Peyer's patch (tissue), 4 donors: ENCODE data around the gene USP32. TPM values are rescaled to one million over a fixed set of nuclear protein-coding genes. Genes with fewer than 3 reads are reported as not detected.

Experiments
- DNase-seq, 3 donors: peaks; one replicate each; pipeline ENCODE4 v3.0.0-alpha.2; 2017 to 2019
- H3K27ac ChIP-seq, 4 donors: fragments of 200-600 bp; sonication (generic); one replicate each; pipeline ENCODE4 v1.5.1; 2016 to 2019
- H3K27me3 ChIP-seq, 2 donors: fragments of 200-600 bp; sonication (generic); one replicate each; pipeline ENCODE4 v1.5.1; 2019
- H3K36me3 ChIP-seq, 3 donors: fragments of 200-600 bp; sonication (generic); one replicate each; pipeline ENCODE4 v1.5.1; 2016 to 2019
- H3K4me1 ChIP-seq, 4 donors: fragments of 200-600 bp; sonication (generic); one replicate each; pipeline ENCODE4 v1.5.1; 2016 to 2019
- H3K4me3 ChIP-seq, 4 donors: fragments of 200-600 bp; sonication (generic); 1 replicate in 3 of 4; 2 replicates in 1 of 4; pipeline ENCODE4 v1.5.1; 2016 to 2019; ENCODE audit warnings: mild to moderate bottlenecking in 1 of 4
- H3K9me3 ChIP-seq, 4 donors: fragments of 200-600 bp; sonication (generic); one replicate each; pipeline ENCODE4 v1.5.1; 2016 to 2019; ENCODE audit warnings: mild to moderate bottlenecking in 1 of 4
- CTCF ChIP-seq, 6 experiments: fragments of 450-650 bp in 4 of 6; fragments of 200-600 bp in 2 of 6; sonication (generic) in 1 of 6; IDR thresholded peaks; one replicate each; pipeline ENCODE4 v1.5.1; 2017 to 2019; ENCODE audit warnings: antibody characterized with exemption in 6 of 6, mild to moderate bottlenecking in 3 of 6, moderate library complexity in 1 of 6
- POLR2A ChIP-seq, 2 donors: fragments of 450-650 bp; IDR thresholded peaks; one replicate each; pipeline ENCODE4 v1.5.1; 2017; ENCODE audit warnings: antibody characterized with exemption in 2 of 2, mild to moderate bottlenecking in 2 of 2, moderate library complexity in 2 of 2
- total RNA-seq, 4 donors: library from RNA; depleted of rRNA; stranded (reverse); fragments of >200 nt; gene quantifications; one replicate each; pipeline ENCODE4 v1.1.0, GENCODE V29; 2016

USP32 gene
- total RNA-seq, 4 donors from 2014 or later, result 31.5 to 52.8 (median 48.6) TPM

- no peak for DNase-seq
- H3K4me3 ChIP-seq, result no peak overlapping the region
- H3K9me3 ChIP-seq, result no peaks in the 10 kb centered on the region
- H3K4me1 ChIP-seq, result peaks cover 0 to 6% (median 0%) of the 10 kb centered on the region in 4 donors
- peaks cover 0 to 9% (median 0%) of the 10 kb centered on the region in 3 donors for H3K36me3 ChIP-seq
- no peaks in the 10 kb centered on the region for H3K27me3 ChIP-seq
- TF ChIP-seq POLR2A (IDR thresholded peaks at IDR 0.05) (no peak), CTCF (IDR thresholded peaks at IDR 0.05) (no peak)
- H3K27ac ChIP-seq, result no peak overlapping the region
Observed at GRCh38 chr17:60326702-60327101, 65.2 kb downstream of the USP32 start.

GRCh38 chr17:60325730-60326524 lies 66.0 kb downstream of the USP32 start:
- no peaks in the 10 kb centered on the region for H3K9me3 ChIP-seq

GRCh38 chr17:60323754-60324153 lies 68.2 kb downstream of the USP32 start:
- Histone ChIP-seq H3K4me3 (no peak overlapping the region), H3K36me3 (peaks cover 0 to 9% (median 0%) of the 10 kb centered on the region in 3 donors), H3K27me3 (no peaks in the 10 kb centered on the region), H3K9me3 (no peaks in the 10 kb centered on the region), H3K27ac (no peak overlapping the region), H3K4me1 (peaks cover 0 to 6% (median 0%) of the 10 kb centered on the region in 4 donors)
- no peak for DNase-seq
- TF ChIP-seq CTCF (IDR thresholded peaks at IDR 0.05), result no peak
- TF ChIP-seq POLR2A (IDR thresholded peaks at IDR 0.05), result no peak

More at GRCh38 chr17:60325730-60326524, 66.0 kb downstream of the USP32 start:
- Histone ChIP-seq H3K36me3 (peaks cover 0 to 9% (median 0%) of the 10 kb centered on the region in 3 donors), H3K27ac (no peak overlapping the region), H3K4me1 (peaks cover 0 to 6% (median 0%) of the 10 kb centered on the region in 4 donors), H3K4me3 (no peak overlapping the region), H3K27me3 (no peaks in the 10 kb centered on the region)
- no peak for TF ChIP-seq CTCF (IDR thresholded peaks at IDR 0.05)
- no peak for TF ChIP-seq POLR2A (IDR thresholded peaks at IDR 0.05)
- no peak for DNase-seq

GRCh38 chr17:60322056-60322387 lies 69.9 kb downstream of the USP32 start:
- TF ChIP-seq POLR2A (IDR thresholded peaks at IDR 0.05), result no peak
- no peak for TF ChIP-seq CTCF (IDR thresholded peaks at IDR 0.05)
- Histone ChIP-seq H3K36me3 (no peaks in the 10 kb centered on the region), H3K27me3 (no peaks in the 10 kb centered on the region), H3K4me1 (peaks cover 0 to 6% (median 0%) of the 10 kb centered on the region in 4 donors), H3K27ac (no peak overlapping the region), H3K4me3 (no peak overlapping the region), H3K9me3 (no peaks in the 10 kb centered on the region)
- DNase-seq, result no peak

- H3K4me1 ChIP-seq, result peaks cover 0 to 6% (median 0%) of the 10 kb centered on the region in 4 donors
Observed at GRCh38 chr17:60321336-60322055, 70.4 kb downstream of the USP32 start.

More at GRCh38 chr17:60321336-60322055, 70.4 kb downstream of the USP32 start:
- no peak for DNase-seq
- Histone ChIP-seq H3K27ac (no peak overlapping the region), H3K27me3 (no peaks in the 10 kb centered on the region), H3K36me3 (no peaks in the 10 kb centered on the region), H3K4me3 (no peak overlapping the region), H3K9me3 (no peaks in the 10 kb centered on the region)
- TF ChIP-seq CTCF (IDR thresholded peaks at IDR 0.05), result no peak
- no peak for TF ChIP-seq POLR2A (IDR thresholded peaks at IDR 0.05)
